CD4-positive, CD25-positive, alpha-beta regulatory T cell (primary cell): Measurements from ENCODE around the gene TPRX1. TPM values are rescaled to one million over a fixed set of nuclear protein-coding genes. Genes with fewer than 3 reads are reported as not detected.
A peak's percentile ranks its signal among the peaks of the same experiment; 100 is the strongest.
"Not testable (repeated sequence)": the region's sequence is repeated elsewhere in the genome, so short reads cannot be mapped to it uniquely, and the experiment has no call there.

Experiments
- ATAC-seq, 2 donors: fragments of 150-1000 bp; cut with Tn5 transposase; one replicate each; pipeline ENCODE4 v1.10.0; 2021; ENCODE audit warnings: low read depth in 2 of 2, moderate number of reproducible peaks in 2 of 2, moderate library complexity in 1 of 2
- DNase-seq, 3 donors: peaks; one replicate each; pipeline versions ENCODE4 v3.0.0 to v3.0.0-alpha.2; 2012 to 2022; ENCODE audit warnings: mixed read lengths in 1 of 3
- H3K27ac ChIP-seq: one replicate; pipeline ENCODE4 v1.7.0; 2013; ENCODE audit warnings: mild to moderate bottlenecking, low read length; ENCODE audit not compliant: insufficient read depth, poor library complexity, severe bottlenecking
- H3K27me3 ChIP-seq: one replicate; pipeline ENCODE4 v1.7.0; 2013; ENCODE audit warnings: low read length; ENCODE audit not compliant: control insufficient read depth, insufficient read depth
- H3K36me3 ChIP-seq: one replicate; pipeline ENCODE4 v1.7.0; 2013; ENCODE audit warnings: mild to moderate bottlenecking, low read length, moderate library complexity; ENCODE audit not compliant: control insufficient read depth, insufficient read depth
- H3K4me1 ChIP-seq: 2 replicates; pipeline ENCODE4 v1.7.0; 2013; ENCODE audit warnings: mild to moderate bottlenecking, low read length; ENCODE audit not compliant: insufficient read depth, control insufficient read depth, poor library complexity, severe bottlenecking
- H3K4me3 ChIP-seq: one replicate; pipeline ENCODE4 v1.7.0; 2013; ENCODE audit warnings: low read depth, mild to moderate bottlenecking, low read length, moderate library complexity
- H3K9me3 ChIP-seq, 2 experiments: 1 replicate in 1 of 2; 2 replicates in 1 of 2; pipeline ENCODE4 v1.7.0; 2013; ENCODE audit warnings: low read length in 2 of 2, mild to moderate bottlenecking in 1 of 2, moderate library complexity in 1 of 2; ENCODE audit not compliant: control insufficient read depth in 2 of 2
- H3K27ac Mint-ChIP-seq, 3 donors: one replicate each; pipeline ENCODE4 v1.8.0; 2020 to 2022; ENCODE audit warnings: mild to moderate bottlenecking in 3 of 3, mixed read lengths in 3 of 3, moderate library complexity in 2 of 3
- H3K27me3 Mint-ChIP-seq: one replicate; pipeline ENCODE4 v1.8.0; 2022; ENCODE audit warnings: mild to moderate bottlenecking, mixed read lengths
- H3K36me3 Mint-ChIP-seq: one replicate; pipeline ENCODE4 v1.8.0; 2020; ENCODE audit warnings: mixed read lengths
- H3K4me1 Mint-ChIP-seq, 4 donors: one replicate each; pipeline ENCODE4 v1.8.0; 2020 to 2022; ENCODE audit warnings: mixed read lengths in 4 of 4, mild to moderate bottlenecking in 1 of 4
- H3K4me3 Mint-ChIP-seq, 4 donors: one replicate each; pipeline ENCODE4 v1.8.0; 2020 to 2022; ENCODE audit warnings: mild to moderate bottlenecking in 4 of 4, mixed read lengths in 4 of 4, moderate library complexity in 3 of 4
- H3K9me3 Mint-ChIP-seq, 7 donors: one replicate each; pipeline ENCODE4 v1.8.0; 2020 to 2022; ENCODE audit warnings: mixed read lengths in 7 of 7, mild to moderate bottlenecking in 3 of 7, moderate library complexity in 2 of 7
- polyA plus RNA-seq, 4 donors: library from polyadenylated mRNA; unstranded; fragments of 300-500 nt; fragmentation: Illumina TruSeq; gene quantifications; one replicate each; pipeline ENCODE4 v1.2.3, GENCODE V29; 2021
- total RNA-seq: library from RNA; stranded (reverse); gene quantifications from one replicate; pipeline ENCODE4 v1.2.3, GENCODE V29; 2022

TPRX1 gene
- total and polyA plus RNA-seq, 5 donors from 2014 or later: not detected

- Histone ChIP-seq H3K4me1 (no peaks in the 10 kb centered on the region), H3K27me3 (no peaks in the 10 kb centered on the region), H3K27ac (no peak overlapping the region), H3K36me3 (no peaks in the 10 kb centered on the region), H3K9me3 (no peaks in the 10 kb centered on the region), H3K4me3 (no peak overlapping the region)
- Mint-ChIP-seq H3K27ac (no peak overlapping the region), H3K4me3 (no peak overlapping the region), H3K9me3 (no peaks in the 10 kb centered on the region), H3K4me1 (peaks cover 5 to 9% (median 7%) of the 10 kb centered on the region in 4 donors), H3K36me3 (peaks cover 4% of the 10 kb centered on the region), H3K27me3 (no peaks in the 10 kb centered on the region)
- DNase-seq: peak; percentile 18 to 36 (median 32)
- ATAC-seq: peak; percentile 44 to 57
Observed at GRCh38 chr19:47765523-47766358, 38.6 kb downstream of the TPRX1 start.

DNA sequence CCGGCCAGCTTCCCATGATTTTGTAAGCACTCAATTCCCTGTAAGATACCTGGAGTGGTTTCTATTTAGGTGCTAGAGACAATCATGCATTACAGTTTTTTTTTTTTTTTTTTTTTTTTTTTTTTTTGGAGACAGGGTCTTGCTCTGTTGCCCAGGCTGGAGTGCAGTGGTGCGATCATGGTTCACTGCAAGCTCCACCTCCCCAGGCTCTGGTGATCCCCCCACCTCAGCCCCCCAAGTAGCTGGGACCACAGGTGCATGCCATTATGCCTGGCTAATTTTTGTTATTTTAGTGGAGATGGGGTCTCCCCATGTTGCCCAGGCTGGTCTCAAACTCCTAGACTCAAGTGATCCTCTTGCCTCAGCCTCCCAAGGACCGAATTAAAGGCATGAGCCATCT is 39.6 kb downstream of the TPRX1 start:
- not testable (repeated sequence) for H3K4me3 ChIP-seq, H3K4me1 ChIP-seq, H3K36me3 Mint-ChIP-seq, H3K4me1 Mint-ChIP-seq, H3K27ac ChIP-seq, H3K27ac Mint-ChIP-seq, H3K4me3 Mint-ChIP-seq, H3K27me3 ChIP-seq, H3K9me3 ChIP-seq, DNase-seq, H3K27me3 Mint-ChIP-seq, ATAC-seq, H3K36me3 ChIP-seq, H3K9me3 Mint-ChIP-seq

DNA sequence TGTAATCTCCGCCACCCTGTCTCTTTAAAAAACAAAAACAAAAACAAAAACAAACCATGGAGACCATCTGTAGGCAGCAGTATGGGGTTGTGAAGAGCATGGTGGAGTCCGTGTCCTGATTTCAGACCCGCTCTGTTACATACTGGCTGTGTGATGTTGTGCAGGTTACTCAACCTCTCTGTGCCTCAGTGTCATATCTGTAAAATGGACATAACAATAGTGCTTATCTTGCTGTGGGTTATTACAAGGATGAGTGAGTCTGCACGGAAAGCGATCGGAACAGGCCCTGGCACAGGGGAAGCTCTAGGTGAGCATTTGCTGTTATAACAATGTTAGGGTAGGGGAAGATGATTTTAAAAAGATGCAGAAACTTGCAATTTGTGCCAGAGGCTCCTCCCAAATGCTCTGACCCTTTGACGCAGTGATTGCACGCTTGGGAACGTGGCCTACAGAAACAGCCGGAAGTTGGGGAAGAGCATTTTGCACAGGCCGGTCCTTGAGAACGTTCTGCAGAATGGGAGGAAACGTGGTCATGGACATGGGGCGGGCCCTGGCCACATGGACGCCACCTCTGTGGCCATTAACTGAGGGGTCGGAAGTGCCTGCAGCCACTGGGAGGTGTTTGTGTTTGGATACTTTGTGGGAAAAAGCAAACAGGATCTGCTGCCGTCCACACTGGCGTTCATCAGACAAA is 41.6 kb downstream of the TPRX1 start:
- Mint-ChIP-seq H3K4me1 (peaks cover 0 to 8% (median 0%) of the 10 kb centered on the region in 4 donors), H3K27me3 (no peaks in the 10 kb centered on the region), H3K4me3 (no peak overlapping the region), H3K27ac (peak overlapping the region in 2 of 3 donors; percentile 11 to 57), H3K36me3 (peaks cover 10% of the 10 kb centered on the region), H3K9me3 (no peaks in the 10 kb centered on the region)
- peaks cover 7% of the 10 kb centered on the region for H3K36me3 ChIP-seq
- H3K9me3 ChIP-seq: no peaks in the 10 kb centered on the region
- no peaks in the 10 kb centered on the region for H3K27me3 ChIP-seq
- H3K4me3 ChIP-seq: no peak overlapping the region
- H3K27ac ChIP-seq: no peak overlapping the region
- H3K4me1 ChIP-seq: no peaks in the 10 kb centered on the region
- DNase-seq (no peak), ATAC-seq (no peak)

- Histone ChIP-seq H3K4me1 (no peaks in the 10 kb centered on the region), H3K27ac (no peak overlapping the region), H3K4me3 (no peak overlapping the region), H3K9me3 (no peaks in the 10 kb centered on the region), H3K36me3 (peaks cover 13% of the 10 kb centered on the region), H3K27me3 (no peaks in the 10 kb centered on the region)
- Mint-ChIP-seq H3K27ac (no peak overlapping the region), H3K4me3 (no peak overlapping the region), H3K27me3 (no peaks in the 10 kb centered on the region), H3K9me3 (no peaks in the 10 kb centered on the region), H3K36me3 (peaks cover 16% of the 10 kb centered on the region), H3K4me1 (peaks cover 0 to 8% (median 0%) of the 10 kb centered on the region in 4 donors)
- ATAC-seq (no peak), DNase-seq (no peak)
Observed at GRCh38 chr19:47762151-47762550, 42.2 kb downstream of the TPRX1 start.

DNA sequence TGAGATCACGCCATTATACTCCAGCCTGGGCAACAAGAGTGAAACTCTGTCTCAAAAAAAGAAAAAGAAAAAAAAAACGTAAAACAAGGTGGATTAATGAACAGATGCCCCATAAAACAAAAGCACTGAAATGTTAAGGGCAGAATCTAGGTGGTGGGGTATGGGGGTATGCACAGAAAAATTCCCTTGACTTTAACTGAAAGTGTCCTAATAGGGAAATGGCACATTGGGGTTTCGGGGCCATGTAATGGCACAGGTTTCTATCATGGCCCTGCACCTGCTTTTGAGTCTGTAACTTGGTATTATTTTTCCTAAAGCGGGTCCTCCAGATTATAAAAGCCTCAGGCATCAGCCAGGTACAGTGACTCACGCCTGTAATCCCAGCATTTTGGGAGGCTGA is 42.8 kb downstream of the TPRX1 start:
- DNase-seq: no peak
- peak overlapping the region in 1 of 3 donors; percentile 57 for H3K27ac Mint-ChIP-seq
- no peak overlapping the region for H3K4me3 Mint-ChIP-seq
- peaks cover 20% of the 10 kb centered on the region for H3K36me3 Mint-ChIP-seq
- H3K27me3 ChIP-seq: no peaks in the 10 kb centered on the region
- no peak overlapping the region for H3K4me3 ChIP-seq
- H3K9me3 ChIP-seq: no peaks in the 10 kb centered on the region
- ATAC-seq: no peak
- no peaks in the 10 kb centered on the region for H3K4me1 ChIP-seq
- H3K27me3 Mint-ChIP-seq: no peaks in the 10 kb centered on the region
- no peak overlapping the region for H3K27ac ChIP-seq
- peaks cover 19% of the 10 kb centered on the region for H3K36me3 ChIP-seq
- H3K9me3 Mint-ChIP-seq: no peaks in the 10 kb centered on the region
- H3K4me1 Mint-ChIP-seq: peaks cover 0 to 8% (median 0%) of the 10 kb centered on the region in 4 donors

DNA sequence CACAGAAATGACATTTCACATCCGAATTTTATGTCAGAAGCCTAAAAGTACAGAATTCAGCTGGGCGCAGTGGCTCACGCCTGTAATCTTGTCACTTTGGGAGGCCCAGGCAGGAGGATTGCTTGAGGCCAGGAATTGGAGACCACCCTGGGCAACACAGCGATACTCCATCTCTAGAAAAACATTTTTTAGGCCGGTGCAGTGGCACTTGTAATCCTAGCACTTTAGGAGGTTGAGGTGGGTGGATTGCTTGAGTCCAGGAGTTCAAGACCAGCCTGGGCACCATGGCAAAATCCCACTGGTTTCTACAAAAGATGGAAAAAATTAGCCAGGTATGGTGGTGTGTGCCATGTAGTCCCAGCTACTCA is 43.7 kb downstream of the TPRX1 start:
- ATAC-seq: no peak
- peak overlapping the region in 2 of 3 donors; percentile 38 to 54 for H3K27ac Mint-ChIP-seq
- peak overlapping the region in 1 of 4 donors; percentile 35 for H3K4me3 Mint-ChIP-seq

DNA sequence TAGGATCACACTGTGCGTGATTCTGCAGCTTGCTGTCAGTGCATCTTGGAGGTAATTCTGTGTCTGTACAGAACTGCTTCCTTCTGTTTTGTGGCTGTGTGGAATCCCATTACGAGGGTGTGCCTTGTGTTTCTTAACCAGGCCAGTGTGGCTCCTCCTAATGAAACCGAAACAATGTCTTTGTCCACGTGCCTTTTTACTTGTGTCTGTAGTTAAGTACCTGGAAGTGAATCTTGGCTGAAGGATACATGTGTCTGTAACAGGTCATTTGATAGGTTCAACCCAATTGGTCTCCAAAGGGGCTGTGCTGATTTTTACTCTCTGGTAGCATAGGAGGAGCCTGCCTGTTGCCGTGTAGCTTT is 45.9 kb downstream of the TPRX1 start:
- Histone ChIP-seq H3K4me1 (no peaks in the 10 kb centered on the region), H3K4me3 (no peak overlapping the region), H3K9me3 (no peaks in the 10 kb centered on the region), H3K36me3 (peaks cover 46% of the 10 kb centered on the region), H3K27ac (no peak overlapping the region), H3K27me3 (no peaks in the 10 kb centered on the region)
- Mint-ChIP-seq H3K4me3 (peak overlapping the region in 1 of 4 donors; percentile 44), H3K36me3 (peaks cover 28% of the 10 kb centered on the region), H3K4me1 (peaks cover 0 to 8% (median 3%) of the 10 kb centered on the region in 4 donors), H3K9me3 (no peaks in the 10 kb centered on the region), H3K27me3 (no peaks in the 10 kb centered on the region), H3K27ac (peak overlapping the region in 1 of 3 donors; percentile 84)
- no peak for ATAC-seq
- DNase-seq: no peak

More for the DNA sequence above, 43.7 kb downstream of the TPRX1 start:
- peaks cover 0 to 8% (median 0%) of the 10 kb centered on the region in 4 donors for H3K4me1 Mint-ChIP-seq
- H3K9me3 ChIP-seq: no peaks in the 10 kb centered on the region
- H3K36me3 ChIP-seq: peaks cover 28% of the 10 kb centered on the region
- no peaks in the 10 kb centered on the region for H3K27me3 Mint-ChIP-seq
- peaks cover 20% of the 10 kb centered on the region for H3K36me3 Mint-ChIP-seq
- no peak overlapping the region for H3K27ac ChIP-seq
- no peaks in the 10 kb centered on the region for H3K27me3 ChIP-seq
- no peak for DNase-seq
- H3K4me3 ChIP-seq: no peak overlapping the region
- no peaks in the 10 kb centered on the region for H3K4me1 ChIP-seq
- no peaks in the 10 kb centered on the region for H3K9me3 Mint-ChIP-seq
